Measurements from ENCODE around the gene CCR7. TPM values are rescaled to one million over a fixed set of nuclear protein-coding genes. Genes with fewer than 3 reads are reported as not detected.
A peak's percentile ranks its signal among the peaks of the same experiment; 100 is the strongest.

CCR7 gene
- total RNA-seq, 1 donor from 2014 or later, result not detected

- peak overlapping the region; percentile 15 for H3K9ac ChIP-seq (ENCODE audit: low read length)
- no peak for TF ChIP-seq EZH2 (IDR thresholded peaks at IDR 0.05; ENCODE audit: insufficient read depth, low read length)
- H3K79me2 ChIP-seq (ENCODE audit: insufficient read depth, low read length), result no peaks in the 10 kb centered on the region
- H2AFZ ChIP-seq (ENCODE audit: low read depth, low read length), result peak overlapping the region; percentile 43
- no peaks in the 10 kb centered on the region for H4K20me1 ChIP-seq (ENCODE audit: insufficient read depth, low read length)
- DNase-seq (ENCODE audit: low read depth) (no peak), FAIRE-seq (no peak)
- peak overlapping the region; percentile 42 for H3K4me2 ChIP-seq (ENCODE audit: low read length)
- Mint-ChIP-seq H3K9me3 (ENCODE audit: unreplicated experiment) (no peaks in the 10 kb centered on the region), H3K27me3 (ENCODE audit: low read depth, unreplicated experiment) (peaks cover 4% of the 10 kb centered on the region), H3K4me1 (ENCODE audit: low read depth, unreplicated experiment) (peaks cover 27% of the 10 kb centered on the region), H3K36me3 (ENCODE audit: low read depth, unreplicated experiment) (no peaks in the 10 kb centered on the region), H3K4me3 (ENCODE audit: unreplicated experiment) (no peak overlapping the region), H3K27ac (ENCODE audit: unreplicated experiment) (no peak overlapping the region)
- H3K4me1 ChIP-seq (ENCODE audit: insufficient read depth, low read length), result peaks cover 26% of the 10 kb centered on the region
- H3K9me3 ChIP-seq (ENCODE audit: insufficient read depth, low read depth, low read length), result no peaks in the 10 kb centered on the region
- no peaks in the 10 kb centered on the region for H3K36me3 ChIP-seq (ENCODE audit: insufficient read depth, low read length)
- no peaks in the 10 kb centered on the region for H3K27me3 ChIP-seq (ENCODE audit: insufficient read depth, low read length)
- no peak overlapping the region for H3K27ac ChIP-seq (ENCODE audit: low read depth, low read length)
- no peak overlapping the region for H3K4me3 ChIP-seq (ENCODE audit: insufficient read depth, low read depth, low read length)
Observed at GRCh38 chr17:40536295-40537171, 28.7 kb downstream of the CCR7 start.

- no peaks in the 10 kb centered on the region for H3K36me3 ChIP-seq (ENCODE audit: insufficient read depth, low read length)
- no peak for FAIRE-seq
- no peaks in the 10 kb centered on the region for H3K36me3 Mint-ChIP-seq (ENCODE audit: low read depth, unreplicated experiment)
- peak overlapping the region; percentile 13 for H2AFZ ChIP-seq (ENCODE audit: low read depth, low read length)
- no peak overlapping the region for H3K4me2 ChIP-seq (ENCODE audit: low read length)
- H3K4me3 ChIP-seq (ENCODE audit: insufficient read depth, low read depth, low read length), result no peak overlapping the region
- H4K20me1 ChIP-seq (ENCODE audit: insufficient read depth, low read length), result no peaks in the 10 kb centered on the region
- no peaks in the 10 kb centered on the region for H3K79me2 ChIP-seq (ENCODE audit: insufficient read depth, low read length)
- TF ChIP-seq CTCF (IDR thresholded peaks at IDR 0.05; ENCODE audit: insufficient read depth, low read depth, low read length) (no peak), EZH2 (IDR thresholded peaks at IDR 0.05; ENCODE audit: insufficient read depth, low read length) (no peak)
- peak overlapping the region; percentile 23 for H3K4me3 Mint-ChIP-seq (ENCODE audit: unreplicated experiment)
- peaks cover 27% of the 10 kb centered on the region for H3K4me1 Mint-ChIP-seq (ENCODE audit: low read depth, unreplicated experiment)
- H3K9me3 ChIP-seq (ENCODE audit: insufficient read depth, low read depth, low read length), result no peaks in the 10 kb centered on the region
- H3K27me3 Mint-ChIP-seq (ENCODE audit: low read depth, unreplicated experiment), result no peaks in the 10 kb centered on the region
- no peak for DNase-seq (ENCODE audit: low read depth)
- H3K9me3 Mint-ChIP-seq (ENCODE audit: unreplicated experiment), result no peaks in the 10 kb centered on the region
- H3K27ac ChIP-seq (ENCODE audit: low read depth, low read length), result no peak overlapping the region
- H3K9ac ChIP-seq (ENCODE audit: low read length), result peak overlapping the region; percentile 15
- H3K27me3 ChIP-seq (ENCODE audit: insufficient read depth, low read length), result no peaks in the 10 kb centered on the region
- H3K4me1 ChIP-seq (ENCODE audit: insufficient read depth, low read length), result peaks cover 26% of the 10 kb centered on the region
- no peak overlapping the region for H3K27ac Mint-ChIP-seq (ENCODE audit: unreplicated experiment)
Observed at GRCh38 chr17:40535924-40536294, 29.4 kb downstream of the CCR7 start.

GRCh38 chr17:40535438-40535837, 29.8 kb downstream of the CCR7 start:
- H3K4me2 ChIP-seq (ENCODE audit: low read length), result no peak overlapping the region

More at GRCh38 chr17:40535438-40535837, 29.8 kb downstream of the CCR7 start:
- Histone ChIP-seq H3K36me3 (ENCODE audit: insufficient read depth, low read length) (no peaks in the 10 kb centered on the region), H3K27me3 (ENCODE audit: insufficient read depth, low read length) (no peaks in the 10 kb centered on the region), H3K4me3 (ENCODE audit: insufficient read depth, low read depth, low read length) (no peak overlapping the region), H4K20me1 (ENCODE audit: insufficient read depth, low read length) (no peaks in the 10 kb centered on the region), H3K9ac (ENCODE audit: low read length) (no peak overlapping the region), H3K27ac (ENCODE audit: low read depth, low read length) (no peak overlapping the region), H3K4me1 (ENCODE audit: insufficient read depth, low read length) (peaks cover 26% of the 10 kb centered on the region), H2AFZ (ENCODE audit: low read depth, low read length) (no peak overlapping the region), H3K9me3 (ENCODE audit: insufficient read depth, low read depth, low read length) (no peaks in the 10 kb centered on the region), H3K79me2 (ENCODE audit: insufficient read depth, low read length) (no peaks in the 10 kb centered on the region)
- DNase-seq (ENCODE audit: low read depth) (no peak), FAIRE-seq (no peak)
- no peaks in the 10 kb centered on the region for H3K36me3 Mint-ChIP-seq (ENCODE audit: low read depth, unreplicated experiment)
- H3K27ac Mint-ChIP-seq (ENCODE audit: unreplicated experiment), result no peak overlapping the region
- peaks cover 27% of the 10 kb centered on the region for H3K4me1 Mint-ChIP-seq (ENCODE audit: low read depth, unreplicated experiment)
- no peaks in the 10 kb centered on the region for H3K27me3 Mint-ChIP-seq (ENCODE audit: low read depth, unreplicated experiment)
- H3K9me3 Mint-ChIP-seq (ENCODE audit: unreplicated experiment), result no peaks in the 10 kb centered on the region
- H3K4me3 Mint-ChIP-seq (ENCODE audit: unreplicated experiment), result no peak overlapping the region
- TF ChIP-seq EZH2 (IDR thresholded peaks at IDR 0.05; ENCODE audit: insufficient read depth, low read length) (no peak), CTCF (IDR thresholded peaks at IDR 0.05; ENCODE audit: insufficient read depth, low read depth, low read length) (no peak)

Data from astrocyte (in vitro differentiated cells and primary cell).